GM21381 (cell line): ENCODE data around the gene SIRT6.
"Not testable (repeated sequence)": the region's sequence is repeated elsewhere in the genome, so short reads cannot be mapped to it uniquely, and the experiment has no call there.

ENCODE experiments used
- ATAC-seq: cut with Tn5 transposase; IDR thresholded peaks from one replicate; pipeline ENCODE4 v1.9.1; 2021; ENCODE audit warnings: mild to moderate bottlenecking, moderate library complexity; ENCODE audit not compliant: unreplicated experiment

SIRT6 gene

GRCh38 chr19:4138445-4138844, 43.9 kb downstream of the SIRT6 start:
- ATAC-seq: no peak

DNA sequence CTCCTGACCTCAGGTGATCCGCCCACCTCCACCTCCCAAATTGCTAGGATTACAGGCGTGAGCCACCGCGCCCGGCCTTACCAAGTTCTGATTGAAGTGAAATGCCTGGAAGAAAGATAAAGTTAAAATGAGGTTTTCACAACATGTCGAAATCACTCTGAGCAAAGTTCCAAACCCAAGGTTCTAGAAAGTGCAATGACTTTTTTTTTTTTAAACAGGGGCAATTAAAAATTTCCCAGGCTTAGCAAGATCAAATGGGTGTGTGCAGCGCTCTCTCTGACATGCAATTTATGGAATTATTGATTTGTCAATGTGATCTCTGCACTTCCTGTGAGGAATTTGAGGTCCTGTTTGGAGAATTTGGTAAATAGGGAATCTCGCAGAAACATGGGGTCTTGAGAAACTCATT, 45.7 kb downstream of the SIRT6 start:
- ATAC-seq: no peak

DNA sequence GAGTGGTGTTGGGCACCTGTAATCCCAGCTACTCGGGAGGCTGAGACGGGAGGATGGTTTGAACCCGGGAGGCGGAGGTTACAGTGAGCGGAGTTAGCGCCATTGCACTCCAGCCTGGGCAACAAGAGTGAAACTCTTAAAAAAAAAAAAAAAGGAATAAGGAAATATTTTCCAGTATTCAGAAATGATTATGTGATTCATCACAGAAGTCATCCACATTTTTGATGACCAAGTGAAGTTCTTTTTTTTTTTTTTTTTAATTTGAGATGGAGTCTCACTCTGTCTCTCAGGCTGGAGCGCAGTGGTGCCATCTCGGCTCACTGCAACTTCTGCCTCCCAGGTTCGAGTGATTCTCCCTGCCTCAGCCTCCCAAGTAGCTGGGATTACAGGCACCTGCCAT, 47.0 kb downstream of the SIRT6 start:
- not testable (repeated sequence) for ATAC-seq

DNA sequence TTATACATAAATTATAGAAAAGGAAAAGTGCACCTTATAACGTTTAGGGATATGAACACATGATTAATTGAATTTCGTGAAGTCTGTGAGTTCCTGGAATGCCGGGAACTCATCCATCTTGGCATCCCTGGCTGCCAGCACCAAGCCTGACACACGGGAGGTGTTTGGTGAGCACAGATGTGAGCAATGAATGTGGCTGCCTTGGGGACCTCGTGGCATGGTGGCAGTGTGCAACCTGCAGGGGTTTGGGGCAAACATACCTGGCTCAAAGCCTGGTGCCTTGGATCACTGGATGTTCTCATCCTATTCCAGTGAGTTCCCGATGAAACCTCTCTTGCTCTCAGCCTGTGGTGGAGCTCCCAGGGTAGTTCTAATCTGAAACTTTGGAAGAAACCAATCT, 48.0 kb downstream of the SIRT6 start:
- ATAC-seq: no peak

- ATAC-seq: no peak
Observed at GRCh38 chr19:4130744-4131438, 51.5 kb downstream of the SIRT6 start.

- ATAC-seq: not testable (repeated sequence)
Observed at GRCh38 chr19:4129050-4129449, 53.3 kb downstream of the SIRT6 start.

- not testable (repeated sequence) for ATAC-seq
Observed at GRCh38 chr19:4127322-4127721, 55.0 kb downstream of the SIRT6 start.

DNA sequence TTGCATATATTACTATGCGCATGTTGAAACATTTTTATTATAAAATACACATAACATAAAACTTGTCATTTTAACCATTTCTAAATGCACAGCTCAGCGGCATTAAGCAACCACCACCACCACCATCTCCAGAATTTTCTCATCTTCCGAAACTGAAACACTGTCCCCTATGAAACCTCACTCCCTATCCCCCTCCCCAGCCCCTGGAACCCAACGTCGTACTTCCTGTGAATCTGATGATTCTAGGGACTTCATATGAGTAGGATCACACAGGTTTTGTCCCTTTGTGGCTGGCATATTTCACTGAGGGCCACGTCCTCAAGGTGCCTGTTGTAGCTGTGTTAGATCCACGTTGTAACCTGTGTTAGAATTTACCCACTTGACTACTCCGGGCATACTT, 57.7 kb downstream of the SIRT6 start:
- no peak for ATAC-seq
